ENCODE results near the gene BRAT1. TPM values are rescaled to one million over a fixed set of nuclear protein-coding genes. Genes with fewer than 3 reads are reported as not detected.
"Not testable (repeated sequence)": the region's sequence is repeated elsewhere in the genome, so short reads cannot be mapped to it uniquely, and the experiment has no call there.

Gene BRAT1
- total RNA-seq, 1 donor from 2014 or later: 24.1 TPM

DNA sequence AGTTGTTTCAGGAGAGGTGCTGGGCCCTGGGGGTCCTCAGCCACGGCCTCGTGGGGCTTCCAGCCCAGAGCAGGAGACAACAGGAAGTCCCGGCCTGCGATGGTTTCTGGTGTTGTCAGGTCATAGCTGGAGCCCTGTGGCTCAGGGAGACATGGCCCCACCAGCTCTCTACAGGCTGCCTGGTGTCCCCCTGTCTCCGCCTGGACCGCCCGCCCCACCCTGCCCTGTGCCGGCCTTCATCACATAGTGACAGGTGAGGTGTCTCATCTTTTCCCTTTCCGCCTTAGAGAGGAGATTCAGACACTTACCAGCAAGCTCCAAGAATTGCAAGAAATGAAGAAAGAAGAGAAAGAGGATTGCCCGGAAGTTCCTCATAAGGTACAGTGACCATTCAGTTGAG is 39.3 kb upstream of the BRAT1 start:
- no peak for ATAC-seq
- no peaks in the 10 kb centered on the region for H3K9me3 ChIP-seq
- no peaks in the 10 kb centered on the region for H3K27me3 ChIP-seq
- intact Hi-C loops (cut with DNase I): no loop called here
- H3K36me3 ChIP-seq: peaks cover 68% of the 10 kb centered on the region
- TF ChIP-seq CTCF (IDR thresholded peaks at IDR 0.05): no peak
- H3K4me1 ChIP-seq: no peaks in the 10 kb centered on the region
- no peak overlapping the region for H3K4me3 ChIP-seq
- no peak for DNase-seq
- no peak overlapping the region for H3K27ac ChIP-seq

GRCh38 chr7:2593036-2593727 is 37.9 kb upstream of the BRAT1 start:
- TF ChIP-seq CTCF (IDR thresholded peaks at IDR 0.05): no peak
- no peaks in the 10 kb centered on the region for H3K4me1 ChIP-seq
- H3K27me3 ChIP-seq: no peaks in the 10 kb centered on the region
- peak; percentile 18 for ATAC-seq
- DNase-seq: no peak
- no peaks in the 10 kb centered on the region for H3K9me3 ChIP-seq
- H3K36me3 ChIP-seq: peaks cover 55% of the 10 kb centered on the region
- H3K27ac ChIP-seq: no peak overlapping the region
- intact Hi-C loops (cut with DNase I): no loop called here
- no peak overlapping the region for H3K4me3 ChIP-seq

GRCh38 chr7:2592375-2592865 is 37.1 kb upstream of the BRAT1 start:
- Histone ChIP-seq H3K27ac (no peak overlapping the region), H3K36me3 (peaks cover 54% of the 10 kb centered on the region), H3K4me1 (no peaks in the 10 kb centered on the region), H3K27me3 (no peaks in the 10 kb centered on the region), H3K9me3 (no peaks in the 10 kb centered on the region), H3K4me3 (no peak overlapping the region)
- ATAC-seq (peak; percentile 8), DNase-seq (no peak)
- no peak for TF ChIP-seq CTCF (IDR thresholded peaks at IDR 0.05)
- intact Hi-C loops (cut with DNase I): no loop called here

DNA sequence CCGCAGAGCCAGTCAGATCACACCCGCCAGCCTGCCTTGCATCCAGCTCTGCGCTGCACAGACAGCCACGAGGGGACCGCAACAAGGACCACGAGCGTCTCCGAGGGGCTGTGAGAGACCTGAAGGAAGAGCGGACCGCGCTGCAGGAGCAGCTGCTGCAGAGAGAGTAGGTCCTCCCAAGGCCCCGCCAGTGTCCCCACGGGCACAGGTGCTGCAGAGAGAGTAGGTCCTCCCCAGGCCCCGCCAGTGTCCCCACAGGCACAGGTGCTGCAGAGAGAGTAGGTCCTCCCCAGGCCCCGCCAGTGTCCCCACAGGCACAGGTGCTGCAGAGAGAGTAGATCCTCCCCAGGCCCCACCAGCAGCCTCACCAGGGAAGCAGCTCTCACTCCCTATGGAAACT is 34.6 kb upstream of the BRAT1 start:
- peaks cover 51% of the 10 kb centered on the region for H3K36me3 ChIP-seq
- H3K4me3 ChIP-seq; H3K27ac ChIP-seq; ATAC-seq; H3K4me1 ChIP-seq; H3K9me3 ChIP-seq; intact Hi-C loops (cut with DNase I); H3K27me3 ChIP-seq; DNase-seq: not testable (repeated sequence)

- Histone ChIP-seq H3K27me3 (no peaks in the 10 kb centered on the region), H3K9me3 (no peaks in the 10 kb centered on the region), H3K4me3 (no peak overlapping the region), H3K36me3 (peaks cover 45% of the 10 kb centered on the region), H3K27ac (no peak overlapping the region), H3K4me1 (no peaks in the 10 kb centered on the region)
- ATAC-seq: no peak
- DNase-seq: no peak
- intact Hi-C loops (cut with DNase I): no loop called here
- TF ChIP-seq CTCF (IDR thresholded peaks at IDR 0.05): no peak
Observed at GRCh38 chr7:2589341-2589740, 34.0 kb upstream of the BRAT1 start.

- peaks cover 33% of the 10 kb centered on the region for H3K36me3 ChIP-seq
- ATAC-seq (no peak), DNase-seq (no peak)
- no peaks in the 10 kb centered on the region for H3K4me1 ChIP-seq
- intact Hi-C loops (cut with DNase I): no loop called here
- no peaks in the 10 kb centered on the region for H3K27me3 ChIP-seq
- no peak overlapping the region for H3K27ac ChIP-seq
- TF ChIP-seq CTCF (IDR thresholded peaks at IDR 0.05): no peak
- no peaks in the 10 kb centered on the region for H3K9me3 ChIP-seq
- H3K4me3 ChIP-seq: no peak overlapping the region
Observed at GRCh38 chr7:2587778-2588177, 32.5 kb upstream of the BRAT1 start.

Measured in upper lobe of right lung (tissue), 1 donor.